ENCODE measurements around the gene POMT1. TPM values are rescaled to one million over a fixed set of nuclear protein-coding genes. Genes with fewer than 3 reads are reported as not detected.

POMT1 gene
- total and polyA plus RNA-seq, 2 experiments from 2014 or later = 35.3 to 44.8 TPM

DNA sequence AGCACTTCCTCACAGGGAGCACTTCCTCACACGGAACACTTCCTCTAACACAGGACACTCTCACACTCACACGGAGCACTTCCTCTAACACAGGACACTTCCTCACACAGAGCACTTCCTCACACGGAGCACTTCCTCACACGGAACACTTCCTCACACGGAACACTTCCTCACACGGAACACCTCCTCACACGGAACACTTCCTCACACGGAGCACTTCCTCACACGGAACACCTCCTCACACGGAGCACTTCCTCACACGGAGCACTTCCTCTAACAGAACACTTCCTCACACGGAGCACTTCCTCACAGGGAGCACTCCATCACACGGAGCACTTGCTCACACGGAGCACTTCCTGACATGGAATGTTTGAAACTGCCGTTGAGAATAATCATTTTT, 13.4 kb downstream of the POMT1 start:
- H3K4me2 ChIP-seq = no peak overlapping the region
- no peaks in the 10 kb centered on the region for H3K9me3 ChIP-seq (ENCODE audit: low read depth)
- TF ChIP-seq, protein P1, sequence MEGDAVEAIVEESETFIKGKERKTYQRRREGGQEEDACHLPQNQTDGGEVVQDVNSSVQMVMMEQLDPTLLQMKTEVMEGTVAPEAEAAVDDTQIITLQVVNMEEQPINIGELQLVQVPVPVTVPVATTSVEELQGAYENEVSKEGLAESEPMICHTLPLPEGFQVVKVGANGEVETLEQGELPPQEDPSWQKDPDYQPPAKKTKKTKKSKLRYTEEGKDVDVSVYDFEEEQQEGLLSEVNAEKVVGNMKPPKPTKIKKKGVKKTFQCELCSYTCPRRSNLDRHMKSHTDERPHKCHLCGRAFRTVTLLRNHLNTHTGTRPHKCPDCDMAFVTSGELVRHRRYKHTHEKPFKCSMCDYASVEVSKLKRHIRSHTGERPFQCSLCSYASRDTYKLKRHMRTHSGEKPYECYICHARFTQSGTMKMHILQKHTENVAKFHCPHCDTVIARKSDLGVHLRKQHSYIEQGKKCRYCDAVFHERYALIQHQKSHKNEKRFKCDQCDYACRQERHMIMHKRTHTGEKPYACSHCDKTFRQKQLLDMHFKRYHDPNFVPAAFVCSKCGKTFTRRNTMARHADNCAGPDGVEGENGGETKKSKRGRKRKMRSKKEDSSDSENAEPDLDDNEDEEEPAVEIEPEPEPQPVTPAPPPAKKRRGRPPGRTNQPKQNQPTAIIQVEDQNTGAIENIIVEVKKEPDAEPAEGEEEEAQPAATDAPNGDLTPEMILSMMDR (IDR thresholded peaks at IDR 0.05; ENCODE audit: poor library complexity) = no peak
- no peak for TF ChIP-seq EZH2phosphoT487 (IDR thresholded peaks at IDR 0.05; ENCODE audit: low read depth, severe bottlenecking, unreplicated experiment)
- TF ChIP-seq EZH2 (IDR thresholded peaks at IDR 0.05; ENCODE audit: borderline replicate concordance) = no peak
- H3K4me3 ChIP-seq = no peak overlapping the region
- no peaks in the 10 kb centered on the region for H3K9me2 ChIP-seq (replicated peaks; ENCODE audit: insufficient read depth)
- H4K20me1 ChIP-seq (ENCODE audit: insufficient read depth, poor library complexity, severe bottlenecking) = no peaks in the 10 kb centered on the region
- H3K27me3 ChIP-seq = no peaks in the 10 kb centered on the region
- H3K79me2 ChIP-seq = no peaks in the 10 kb centered on the region
- DNase-seq (ENCODE audit: low spot score) = no peak
- H3K4me1 ChIP-seq (ENCODE audit: insufficient read depth) = no peaks in the 10 kb centered on the region
- no peaks in the 10 kb centered on the region for H3K36me3 ChIP-seq (replicated peaks; ENCODE audit: insufficient read depth, low read depth)
- H2AFZ ChIP-seq = no peak overlapping the region
- WGBS (ENCODE audit: low lambda C conversion rate, missing lambda C conversion rate) = 95% methylated on average over 12 of the region's 15 CpGs
- no peak overlapping the region for H3K27ac ChIP-seq

DNA sequence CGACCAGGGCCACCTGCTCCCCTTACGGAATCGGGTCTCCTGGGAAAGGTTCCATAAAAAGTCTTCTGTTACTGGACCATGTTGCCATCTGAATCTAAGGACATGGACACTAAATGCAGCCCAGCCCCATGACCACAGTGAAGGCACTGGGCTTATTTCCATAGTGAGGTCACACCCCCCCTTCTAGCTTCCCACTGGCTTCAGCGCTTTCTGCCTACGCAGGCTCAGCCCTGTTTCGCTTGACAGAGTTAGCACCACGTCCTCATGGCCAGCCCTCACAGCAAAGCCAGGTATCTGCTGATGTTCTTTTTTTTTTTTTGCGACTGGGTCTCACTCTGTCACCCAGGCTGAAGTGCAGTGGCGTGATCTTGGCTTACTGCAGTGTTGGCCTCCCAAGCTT, 14.2 kb downstream of the POMT1 start:
- Histone ChIP-seq H3K9me2 (replicated peaks; ENCODE audit: insufficient read depth) (no peaks in the 10 kb centered on the region), H3K36me3 (replicated peaks; ENCODE audit: insufficient read depth, low read depth) (no peaks in the 10 kb centered on the region), H3K4me1 (ENCODE audit: insufficient read depth) (no peaks in the 10 kb centered on the region), H3K27me3 (no peaks in the 10 kb centered on the region), H3K79me2 (no peaks in the 10 kb centered on the region), H4K20me1 (ENCODE audit: insufficient read depth, poor library complexity, severe bottlenecking) (no peaks in the 10 kb centered on the region), H3K9me3 (ENCODE audit: low read depth) (no peaks in the 10 kb centered on the region), H3K4me3 (no peak overlapping the region), H2AFZ (no peak overlapping the region), H3K27ac (no peak overlapping the region), H3K4me2 (no peak overlapping the region)
- no peak for DNase-seq (ENCODE audit: low spot score)
- over 99% methylated on average over 9 of the region's 9 CpGs for WGBS (ENCODE audit: low lambda C conversion rate, missing lambda C conversion rate)
- TF ChIP-seq, protein P1 (IDR thresholded peaks at IDR 0.05; ENCODE audit: poor library complexity) = no peak
- TF ChIP-seq EZH2 (IDR thresholded peaks at IDR 0.05; ENCODE audit: borderline replicate concordance) (no peak), EZH2phosphoT487 (IDR thresholded peaks at IDR 0.05; ENCODE audit: low read depth, severe bottlenecking, unreplicated experiment) (no peak)

GRCh38 chr9:131517761-131518190, 15.1 kb downstream of the POMT1 start:
- Histone ChIP-seq H3K9me2 (replicated peaks; ENCODE audit: insufficient read depth) (no peaks in the 10 kb centered on the region), H3K36me3 (replicated peaks; ENCODE audit: insufficient read depth, low read depth) (no peaks in the 10 kb centered on the region), H3K27me3 (no peaks in the 10 kb centered on the region), H3K4me2 (no peak overlapping the region), H3K9me3 (ENCODE audit: low read depth) (no peaks in the 10 kb centered on the region), H3K4me1 (ENCODE audit: insufficient read depth) (no peaks in the 10 kb centered on the region), H3K79me2 (no peaks in the 10 kb centered on the region), H3K4me3 (no peak overlapping the region), H4K20me1 (ENCODE audit: insufficient read depth, poor library complexity, severe bottlenecking) (no peaks in the 10 kb centered on the region), H3K27ac (no peak overlapping the region), H2AFZ (no peak overlapping the region)
- DNase-seq (ENCODE audit: low spot score) = no peak
- WGBS (ENCODE audit: low lambda C conversion rate, missing lambda C conversion rate) = 93% methylated on average over 11 of the region's 11 CpGs
- TF ChIP-seq EZH2phosphoT487 (IDR thresholded peaks at IDR 0.05; ENCODE audit: low read depth, severe bottlenecking, unreplicated experiment) (no peak), EZH2 (IDR thresholded peaks at IDR 0.05; ENCODE audit: borderline replicate concordance) (no peak)
- TF ChIP-seq, protein P1 (IDR thresholded peaks at IDR 0.05; ENCODE audit: poor library complexity) = no peak

DNA sequence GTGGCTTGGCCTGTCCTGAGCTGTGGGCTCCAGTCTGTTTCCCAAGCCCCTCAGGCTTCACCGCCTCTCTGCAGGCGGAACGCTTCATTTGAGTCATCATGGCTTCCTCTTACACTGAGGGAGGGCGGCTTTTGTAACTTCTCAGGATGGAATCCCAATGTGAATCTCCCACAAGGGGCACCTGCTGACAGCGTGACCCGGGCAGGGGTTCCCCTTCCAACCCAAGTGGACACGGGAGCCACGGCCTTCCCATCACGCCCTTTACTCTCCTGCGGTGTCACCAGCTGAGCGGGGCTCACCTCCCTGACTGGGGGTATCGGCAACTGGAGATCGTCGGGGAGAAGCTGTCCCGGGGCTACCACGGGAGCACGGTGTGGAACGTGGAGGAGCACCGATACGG, 15.8 kb downstream of the POMT1 start:
- H3K9me3 ChIP-seq (ENCODE audit: low read depth) = no peaks in the 10 kb centered on the region

More for the DNA sequence above, 15.8 kb downstream of the POMT1 start:
- TF ChIP-seq, protein P1 (IDR thresholded peaks at IDR 0.05; ENCODE audit: poor library complexity) = no peak
- TF ChIP-seq EZH2phosphoT487 (IDR thresholded peaks at IDR 0.05; ENCODE audit: low read depth, severe bottlenecking, unreplicated experiment) (no peak), EZH2 (IDR thresholded peaks at IDR 0.05; ENCODE audit: borderline replicate concordance) (no peak)
- no peak overlapping the region for H3K4me3 ChIP-seq
- H3K9me2 ChIP-seq (replicated peaks; ENCODE audit: insufficient read depth) = no peaks in the 10 kb centered on the region
- H3K27ac ChIP-seq = no peak overlapping the region
- H3K79me2 ChIP-seq = no peaks in the 10 kb centered on the region
- no peaks in the 10 kb centered on the region for H3K4me1 ChIP-seq (ENCODE audit: insufficient read depth)
- no peak overlapping the region for H2AFZ ChIP-seq
- DNase-seq (ENCODE audit: low spot score) = no peak
- H3K4me2 ChIP-seq = no peak overlapping the region
- 98% methylated on average over 20 of the region's 20 CpGs for WGBS (ENCODE audit: low lambda C conversion rate, missing lambda C conversion rate)
- H3K27me3 ChIP-seq = no peaks in the 10 kb centered on the region
- no peaks in the 10 kb centered on the region for H4K20me1 ChIP-seq (ENCODE audit: insufficient read depth, poor library complexity, severe bottlenecking)
- no peaks in the 10 kb centered on the region for H3K36me3 ChIP-seq (replicated peaks; ENCODE audit: insufficient read depth, low read depth)
